ENCODE results near the gene HOXB3.

Gene HOXB3

GRCh38 chr17:48586355-48587258 is 3.4 kb downstream of the HOXB3 start:
- no peak for DNase-seq (ENCODE audit: low spot score)

GRCh38 chr17:48584223-48584741 is 5.8 kb downstream of the HOXB3 start:
- no peak for DNase-seq (ENCODE audit: low spot score)

- no peak for DNase-seq (ENCODE audit: low spot score)
Observed at GRCh38 chr17:48583708-48584222, 6.3 kb downstream of the HOXB3 start.

GRCh38 chr17:48582750-48583069 is 7.3 kb downstream of the HOXB3 start:
- no peak for DNase-seq (ENCODE audit: low spot score)

- no peak for DNase-seq (ENCODE audit: low spot score)
Observed at GRCh38 chr17:48579760-48580554, 10.1 kb downstream of the HOXB3 start.

GRCh38 chr17:48579471-48579759 is 10.6 kb downstream of the HOXB3 start:
- no peak for DNase-seq (ENCODE audit: low spot score)

- peak; percentile 6 for DNase-seq (ENCODE audit: low spot score)
Observed at GRCh38 chr17:48578616-48579470, 11.2 kb downstream of the HOXB3 start.

GRCh38 chr17:48577946-48578615 is 12.0 kb downstream of the HOXB3 start, which contains the start of gene HOXB4:
TSS of gene HOXB4 (minus strand) at chr17:48578350. CDS start at chr17:48578319, 31 bp downstream.
- peak; percentile 35 for DNase-seq (ENCODE audit: low spot score)

- no peak for DNase-seq (ENCODE audit: low spot score)
Observed at GRCh38 chr17:48577330-48577945, 12.6 kb downstream of the HOXB3 start.

GRCh38 chr17:48576479-48577309 is 13.3 kb downstream of the HOXB3 start:
- peak; percentile 23 for DNase-seq (ENCODE audit: low spot score)

- no peak for DNase-seq (ENCODE audit: low spot score)
Observed at GRCh38 chr17:48575673-48576478, 14.2 kb downstream of the HOXB3 start.

- DNase-seq (ENCODE audit: low spot score) = no peak
Observed at GRCh38 chr17:48575066-48575582, 14.9 kb downstream of the HOXB3 start.

GRCh38 chr17:48574505-48575065 is 15.5 kb downstream of the HOXB3 start:
- DNase-seq (ENCODE audit: low spot score) = no peak

GRCh38 chr17:48571826-48572417 is 18.1 kb downstream of the HOXB3 start:
- DNase-seq (ENCODE audit: low spot score) = no peak

- no peak for DNase-seq (ENCODE audit: low spot score)
Observed at GRCh38 chr17:48571024-48571818, 18.8 kb downstream of the HOXB3 start.

- no peak for DNase-seq (ENCODE audit: low spot score)
Observed at GRCh38 chr17:48570325-48571023, 19.6 kb downstream of the HOXB3 start.
